Pancreas (tissue), 10 donors: ENCODE measurements around the gene AP1B1. TPM values are rescaled to one million over a fixed set of nuclear protein-coding genes. Genes with fewer than 3 reads are reported as not detected.

ENCODE experiments used
- ATAC-seq, 4 donors: fragments of 200-7000 bp; cut with Tn5 transposase; one replicate each; pipeline versions ENCODE4 v1.8.0 to v1.9.1; 2020; ENCODE audit warnings: mild to moderate bottlenecking in 4 of 4, moderate library complexity in 4 of 4
- DNase-seq, 6 donors: peaks; one replicate each; pipeline ENCODE4 v3.0.0-alpha.2; 2020
- FAIRE-seq: peaks from 2 replicates; lab custom pipeline; 2012; peaks lifted over from hg19 to GRCh38; lab: Jason Lieb, UNC
- H3K27ac ChIP-seq, 4 donors: fragments of 200-600 bp; sonication (generic); 1 replicate in 3 of 4; 2 replicates in 1 of 4; pipeline versions ENCODE4 v1.5.0 to v1.8.0; 2020
- H3K27me3 ChIP-seq, 4 donors: fragments of 200-600 bp; one replicate each; pipeline ENCODE4 v1.8.0; 2021
- H3K36me3 ChIP-seq, 3 donors: fragments of 200-600 bp; sonication (generic) in 1 of 3; one replicate each; pipeline versions ENCODE4 v1.5.0 to v1.8.0; 2020 to 2021
- H3K4me1 ChIP-seq, 3 donors: fragments of 200-600 bp; one replicate each; pipeline ENCODE4 v1.8.0; 2021
- H3K4me3 ChIP-seq, 4 donors: fragments of 200-600 bp; sonication (generic) in 2 of 4; one replicate each; pipeline versions ENCODE4 v1.5.0 to v1.8.0; 2020 to 2021
- H3K9me3 ChIP-seq, 4 donors: fragments of 200-600 bp; one replicate each; pipeline ENCODE4 v1.8.0; 2021
- CTCF ChIP-seq, 4 donors: fragments of 200-600 bp; sonication (generic) in 3 of 4; IDR thresholded peaks; one replicate each; pipeline versions ENCODE4 v1.5.0 to v1.8.0; 2021; ENCODE audit warnings: antibody characterized with exemption in 4 of 4
- WGBS, 2 donors: extraction: QIAGEN DNeasy Blood & Tissue Kit; methylation state at CpG; one replicate each; pipeline ENCODE4 v1.1.7; 2013; 5-methylcytosine and 5-hydroxymethylcytosine counted together
- intact Hi-C, 3 donors: fragments of 100-400 bp; cut with DNase I; formaldehyde crosslinking; loops; one replicate each; pipeline versions ENCODE4 v1.11.1 to v1.14.2; 2022
- polyA plus RNA-seq, 2 donors: library from polyadenylated mRNA; stranded (reverse); fragments of 200-250 nt; gene quantifications; one replicate each; pipeline ENCODE4 v1.2.3, GENCODE V29; 2013
- total RNA-seq, 6 donors: library from RNA; stranded (reverse); fragmentation: NEBNext Ultra II Directional in 4 of 6; extraction: Animal tissue kit (Norgen Biotek cat#: 25700) in 4 of 6; gene quantifications; one replicate each; pipeline versions ENCODE4 v1.2.1 to v1.2.4, GENCODE V29; 2021 to 2023
- donor health status: healthy with polysubstance abuse.
- donor health status: DM: no; HTN: no; CAD: no; lungs with moderate emphysema.
- donor health status: DM: no; HTN: no; CAD: no.
- donor health status: control.
- donor health status: control.
- donor health status: Bipolar disorder and iron deficiency.
- donor health status: DM: yes; HTN: yes; CAD: no.
- donor health status: DM: no; HTN: no; CAD: no.
- donor health status: DM: no; HTN: no; CAD: no.
- donor health status: DM: yes; HTN: yes; CAD: no.

The AP1B1 gene
- total and polyA plus RNA-seq, 8 donors = 27.5 to 49.9 (median 35.8) TPM

- H3K9me3 ChIP-seq = no peaks in the 10 kb centered on the region
- no peak for TF ChIP-seq CTCF (IDR thresholded peaks at IDR 0.05)
- intact Hi-C loops = no loop called here
- H3K4me1 ChIP-seq = peaks cover 29 to 31% (median 31%) of the 10 kb centered on the region in 3 donors
- H3K27me3 ChIP-seq = no peaks in the 10 kb centered on the region
- FAIRE-seq (no peak), DNase-seq (peak in 1 of 6 donors; percentile 71), ATAC-seq (no peak)
- no peak overlapping the region for H3K4me3 ChIP-seq
- WGBS, 2 donors = 79 to 88% methylated on average over 8 of the region's 8 CpGs
- no peak overlapping the region for H3K27ac ChIP-seq
- peaks cover 8 to 44% (median 9%) of the 10 kb centered on the region in 3 donors for H3K36me3 ChIP-seq
These were observed 47.8 kb downstream of the AP1B1 start for GRCh38 chr22:29340566-29340965.

- peaks cover 8 to 42% (median 9%) of the 10 kb centered on the region in 3 donors for H3K36me3 ChIP-seq
- H3K9me3 ChIP-seq = no peaks in the 10 kb centered on the region
- no peak for ATAC-seq
- WGBS, 2 donors = 93 to 96% methylated on average over 23 of the region's 23 CpGs
- no peak overlapping the region for H3K4me3 ChIP-seq
- DNase-seq = peak in 1 of 6 donors; percentile 8
- intact Hi-C loops = no loop called here
- FAIRE-seq = no peak
- no peak for TF ChIP-seq CTCF (IDR thresholded peaks at IDR 0.05)
- no peaks in the 10 kb centered on the region for H3K27me3 ChIP-seq
- no peak overlapping the region for H3K27ac ChIP-seq
- H3K4me1 ChIP-seq = peaks cover 29 to 31% (median 31%) of the 10 kb centered on the region in 3 donors
These were observed 48.8 kb downstream of the AP1B1 start for GRCh38 chr22:29339381-29340235.

GRCh38 chr22:29338398-29338797 is 50.0 kb downstream of the AP1B1 start:
- H3K36me3 ChIP-seq = peaks cover 8 to 42% (median 9%) of the 10 kb centered on the region in 3 donors
- H3K27me3 ChIP-seq = no peaks in the 10 kb centered on the region
- ATAC-seq (no peak), FAIRE-seq (no peak), DNase-seq (no peak)
- no peaks in the 10 kb centered on the region for H3K9me3 ChIP-seq
- H3K4me1 ChIP-seq = peaks cover 18 to 23% (median 20%) of the 10 kb centered on the region in 3 donors
- 89 to 90% methylated on average over 6 of the region's 6 CpGs for WGBS, 2 donors
- H3K4me3 ChIP-seq = no peak overlapping the region
- H3K27ac ChIP-seq = no peak overlapping the region
- TF ChIP-seq CTCF (IDR thresholded peaks at IDR 0.05) = no peak
- intact Hi-C loops = no loop called here

GRCh38 chr22:29337631-29338284 is 50.6 kb downstream of the AP1B1 start:
- Histone ChIP-seq H3K9me3 (no peaks in the 10 kb centered on the region), H3K36me3 (peaks cover 8 to 42% (median 9%) of the 10 kb centered on the region in 3 donors), H3K4me3 (no peak overlapping the region), H3K4me1 (peaks cover 12 to 17% (median 14%) of the 10 kb centered on the region in 3 donors), H3K27ac (no peak overlapping the region), H3K27me3 (no peaks in the 10 kb centered on the region)
- TF ChIP-seq CTCF (IDR thresholded peaks at IDR 0.05) = no peak
- FAIRE-seq (no peak), DNase-seq (no peak), ATAC-seq (no peak)
- intact Hi-C loops = no loop called here
- WGBS, 2 donors = 87 to 91% methylated on average over 12 of the region's 12 CpGs
